Endothelial cell of coronary artery (primary cell): ENCODE data around the gene ZNF708. TPM values are rescaled to one million over a fixed set of nuclear protein-coding genes. Genes with fewer than 3 reads are reported as not detected.

Experiments
- total RNA-seq: library from RNA; depleted of rRNA; stranded (reverse); fragments of >200 nt; gene quantifications from 2 replicates; pipeline ENCODE4 v1.2.3, GENCODE V29; 2014

Gene ZNF708
- total RNA-seq = 5.6 and 6.0 TPM in 2 replicates

GRCh38 chr19:21328885-21329605 is at the start of gene ZNF708:
TSS of gene ZNF708 (minus strand) at chr19:21329410. CDS start at chr19:21329212, 198 bp downstream.

GRCh38 chr19:21358768-21359451 is 29.7 kb upstream of the ZNF708 start, which contains the start of gene ZNF738:
TSS of gene ZNF738 (plus strand) at chr19:21359000. CDS start at chr19:21359141, 141 bp downstream.

Other genes with a start within 250 kb of the ZNF708 start
- gene ZNF714, start 247.2 kb downstream of the ZNF708 start, total RNA-seq = 4.2 and 4.9 TPM in 2 replicates
- 4.3 and 6.2 TPM in 2 replicates for gene ZNF431, start 187.4 kb downstream of the ZNF708 start, total RNA-seq
- gene ZNF738, start 29.6 kb upstream of the ZNF708 start, total RNA-seq = 4.1 and 5.0 TPM in 2 replicates
- 6.1 and 27.5 TPM in 2 replicates for gene ZNF493, start 67.7 kb upstream of the ZNF708 start, total RNA-seq
- 0.54 and 2.5 TPM in 2 replicates for gene ZNF429, start 176.2 kb upstream of the ZNF708 start, total RNA-seq